DMS79 treated with DMSO at 0.1 percent for 48 hours (cell line): ENCODE measurements around the gene FRMD4A.
"Not testable (repeated sequence)": the region's sequence is repeated elsewhere in the genome, so short reads cannot be mapped to it uniquely, and the experiment has no call there.

Experiments
- DNase-seq: peaks from one replicate; lab custom pipeline; 2025; lab: John Stamatoyannopoulos, UW

Gene FRMD4A

GRCh38 chr10:14146025-14146424 is 184.7 kb downstream of the FRMD4A start:
- no peak for DNase-seq

GRCh38 chr10:14144451-14144850 is 186.3 kb downstream of the FRMD4A start:
- no peak for DNase-seq

- DNase-seq: no peak
These were observed 188.0 kb downstream of the FRMD4A start for GRCh38 chr10:14142606-14143250.

GRCh38 chr10:14141283-14141682 is 189.4 kb downstream of the FRMD4A start:
- no peak for DNase-seq

- DNase-seq: no peak
These were observed 193.3 kb downstream of the FRMD4A start for GRCh38 chr10:14137391-14137790.

GRCh38 chr10:14135196-14135595 is 195.5 kb downstream of the FRMD4A start:
- DNase-seq: not testable (repeated sequence)

GRCh38 chr10:14134275-14134674 is 196.4 kb downstream of the FRMD4A start:
- DNase-seq: no peak

- no peak for DNase-seq
These were observed 199.3 kb downstream of the FRMD4A start for GRCh38 chr10:14131261-14131960.

- no peak for DNase-seq
These were observed 201.0 kb downstream of the FRMD4A start for GRCh38 chr10:14129770-14130169.

- no peak for DNase-seq
These were observed 202.2 kb downstream of the FRMD4A start for GRCh38 chr10:14128519-14128918.

GRCh38 chr10:14126697-14127440 is 203.9 kb downstream of the FRMD4A start:
- no peak for DNase-seq

GRCh38 chr10:14125564-14125963 is 205.2 kb downstream of the FRMD4A start:
- DNase-seq: no peak

- no peak for DNase-seq
These were observed 205.8 kb downstream of the FRMD4A start for GRCh38 chr10:14124941-14125340.

- no peak for DNase-seq
These were observed 207.6 kb downstream of the FRMD4A start for GRCh38 chr10:14123139-14123538.

- DNase-seq: no peak
These were observed 209.9 kb downstream of the FRMD4A start for GRCh38 chr10:14120812-14121211.

GRCh38 chr10:14118953-14119352 is 211.8 kb downstream of the FRMD4A start:
- DNase-seq: no peak

- DNase-seq: no peak
These were observed 213.9 kb downstream of the FRMD4A start for GRCh38 chr10:14116837-14117236.

GRCh38 chr10:14116021-14116420 is 214.7 kb downstream of the FRMD4A start:
- no peak for DNase-seq

- DNase-seq: no peak
These were observed 215.9 kb downstream of the FRMD4A start for GRCh38 chr10:14114791-14115190.

- DNase-seq: no peak
These were observed 218.7 kb downstream of the FRMD4A start for GRCh38 chr10:14112056-14112455.

GRCh38 chr10:14111208-14111607 is 219.5 kb downstream of the FRMD4A start:
- no peak for DNase-seq

GRCh38 chr10:14106828-14107227 is 223.9 kb downstream of the FRMD4A start:
- DNase-seq: no peak

- DNase-seq: no peak
These were observed 228.7 kb downstream of the FRMD4A start for GRCh38 chr10:14102056-14102455.
